ENCODE results near the gene ZSCAN12. TPM values are rescaled to one million over a fixed set of nuclear protein-coding genes. Genes with fewer than 3 reads are reported as not detected.

Gene ZSCAN12
- total and polyA plus RNA-seq, 2 experiments from 2014 or later: 7.0 to 12.0 TPM

- Histone ChIP-seq H3K9me3 (ENCODE audit: low read depth) (no peaks in the 10 kb centered on the region), H3K4me3 (no peak overlapping the region), H3K36me3 (peaks cover 6% of the 10 kb centered on the region), H3K27ac (no peak overlapping the region), H3K27me3 (no peaks in the 10 kb centered on the region), H3K4me1 (ENCODE audit: low read depth) (peaks cover 3% of the 10 kb centered on the region)
- TF ChIP-seq CTCF (IDR thresholded peaks at IDR 0.05; ENCODE audit: low read depth, low read length): no peak
- no peak for DNase-seq (ENCODE audit: low read depth in 1 of 2, low spot score in 1 of 2)
Measured at GRCh38 chr6:28356666-28357020, 42.9 kb downstream of the ZSCAN12 start.

- Histone ChIP-seq H3K9me3 (ENCODE audit: low read depth) (no peaks in the 10 kb centered on the region), H3K27ac (peak overlapping the region; percentile 74), H3K27me3 (no peaks in the 10 kb centered on the region), H3K4me3 (peak overlapping the region; percentile 20), H3K36me3 (peaks cover 6% of the 10 kb centered on the region), H3K4me1 (ENCODE audit: low read depth) (peaks cover 6% of the 10 kb centered on the region)
- DNase-seq (ENCODE audit: low read depth in 1 of 2, low spot score in 1 of 2): peak; percentile 89 to 93
- peak; percentile 70 for TF ChIP-seq CTCF (IDR thresholded peaks at IDR 0.05; ENCODE audit: low read depth, low read length)
Measured at GRCh38 chr6:28355743-28356665, 43.5 kb downstream of the ZSCAN12 start.

GRCh38 chr6:28354688-28355554, 44.6 kb downstream of the ZSCAN12 start:
- no peaks in the 10 kb centered on the region for H3K9me3 ChIP-seq (ENCODE audit: low read depth)
- no peak for TF ChIP-seq CTCF (IDR thresholded peaks at IDR 0.05; ENCODE audit: low read depth, low read length)
- peaks cover 10% of the 10 kb centered on the region for H3K4me1 ChIP-seq (ENCODE audit: low read depth)
- no peaks in the 10 kb centered on the region for H3K27me3 ChIP-seq
- peak overlapping the region; percentile 74 for H3K27ac ChIP-seq
- no peaks in the 10 kb centered on the region for H3K36me3 ChIP-seq
- no peak overlapping the region for H3K4me3 ChIP-seq
- DNase-seq (ENCODE audit: low read depth in 1 of 2, low spot score in 1 of 2): no peak

- Histone ChIP-seq H3K27me3 (no peaks in the 10 kb centered on the region), H3K9me3 (ENCODE audit: low read depth) (no peaks in the 10 kb centered on the region), H3K4me3 (no peak overlapping the region), H3K27ac (no peak overlapping the region), H3K36me3 (no peaks in the 10 kb centered on the region), H3K4me1 (ENCODE audit: low read depth) (peaks cover 10% of the 10 kb centered on the region)
- TF ChIP-seq CTCF (IDR thresholded peaks at IDR 0.05; ENCODE audit: low read depth, low read length): no peak
- DNase-seq (ENCODE audit: low read depth in 1 of 2, low spot score in 1 of 2): peak in 1 of 2 donors; percentile 81
Measured at GRCh38 chr6:28353981-28354676, 45.4 kb downstream of the ZSCAN12 start.

- Histone ChIP-seq H3K36me3 (no peaks in the 10 kb centered on the region), H3K4me3 (no peak overlapping the region), H3K4me1 (ENCODE audit: low read depth) (peaks cover 10% of the 10 kb centered on the region), H3K9me3 (ENCODE audit: low read depth) (no peaks in the 10 kb centered on the region), H3K27ac (no peak overlapping the region), H3K27me3 (no peaks in the 10 kb centered on the region)
- no peak for TF ChIP-seq CTCF (IDR thresholded peaks at IDR 0.05; ENCODE audit: low read depth, low read length)
- DNase-seq (ENCODE audit: low read depth in 1 of 2, low spot score in 1 of 2): no peak
Measured at GRCh38 chr6:28353356-28353755, 46.2 kb downstream of the ZSCAN12 start.
